ENCODE results near the gene PAPPA2.

PAPPA2 gene

DNA sequence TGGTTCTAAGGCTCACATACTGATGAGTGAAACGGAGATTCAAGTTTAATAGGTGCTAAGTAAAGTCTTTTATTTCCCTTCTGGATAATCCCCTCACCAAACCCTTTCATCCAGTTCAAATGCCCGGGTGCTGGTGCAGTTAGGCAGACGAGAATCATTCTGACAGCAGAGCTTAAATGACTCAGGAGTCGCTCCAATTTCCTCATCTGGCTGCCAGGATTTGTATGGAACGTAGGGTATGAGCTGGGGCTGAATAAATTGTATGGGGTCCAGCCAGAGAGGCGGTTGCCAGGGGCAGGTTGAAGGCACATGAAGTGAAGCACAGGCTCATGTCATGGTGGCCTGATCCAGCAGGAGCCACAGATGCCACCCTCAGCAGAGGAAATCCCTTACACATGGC is 76.0 kb downstream of the PAPPA2 start:
- Histone ChIP-seq H3K27me3 (ENCODE audit: control insufficient read depth in 1 of 2, insufficient read depth in 2 of 2, low read length in 2 of 2) (no peaks in the 10 kb centered on the region), H3K4me3 (ENCODE audit: low read depth in 1 of 2, low read length in 2 of 2) (no peak overlapping the region), H3K27ac (ENCODE audit: low read depth, low read length) (no peak overlapping the region), H3K4me1 (ENCODE audit: insufficient read depth, low read length) (no peaks in the 10 kb centered on the region), H3K36me3 (ENCODE audit: insufficient read depth, low read length) (no peaks in the 10 kb centered on the region), H3K9ac (ENCODE audit: low read length) (no peak overlapping the region), H3K9me3 (ENCODE audit: low read length) (no peaks in the 10 kb centered on the region)

- Histone ChIP-seq H3K4me1 (ENCODE audit: insufficient read depth, low read length) (no peaks in the 10 kb centered on the region), H3K27me3 (ENCODE audit: control insufficient read depth in 1 of 2, insufficient read depth in 2 of 2, low read length in 2 of 2) (no peaks in the 10 kb centered on the region), H3K36me3 (ENCODE audit: insufficient read depth, low read length) (no peaks in the 10 kb centered on the region), H3K27ac (ENCODE audit: low read depth, low read length) (no peak overlapping the region), H3K9ac (ENCODE audit: low read length) (no peak overlapping the region), H3K4me3 (ENCODE audit: low read depth in 1 of 2, low read length in 2 of 2) (no peak overlapping the region), H3K9me3 (ENCODE audit: low read length) (no peaks in the 10 kb centered on the region)
Measured at GRCh38 chr1:176540428-176540827, 77.5 kb downstream of the PAPPA2 start.

- no peak overlapping the region for H3K9ac ChIP-seq (ENCODE audit: low read length)
- no peak overlapping the region for H3K27ac ChIP-seq (ENCODE audit: low read depth, low read length)
- no peak overlapping the region for H3K4me3 ChIP-seq (ENCODE audit: low read depth in 1 of 2, low read length in 2 of 2)
- no peaks in the 10 kb centered on the region for H3K4me1 ChIP-seq (ENCODE audit: insufficient read depth, low read length)
- H3K9me3 ChIP-seq (ENCODE audit: low read length) = no peaks in the 10 kb centered on the region
- no peaks in the 10 kb centered on the region for H3K36me3 ChIP-seq (ENCODE audit: insufficient read depth, low read length)
- no peaks in the 10 kb centered on the region for H3K27me3 ChIP-seq (ENCODE audit: control insufficient read depth in 1 of 2, insufficient read depth in 2 of 2, low read length in 2 of 2)
Measured at GRCh38 chr1:176541663-176542062, 78.7 kb downstream of the PAPPA2 start.

DNA sequence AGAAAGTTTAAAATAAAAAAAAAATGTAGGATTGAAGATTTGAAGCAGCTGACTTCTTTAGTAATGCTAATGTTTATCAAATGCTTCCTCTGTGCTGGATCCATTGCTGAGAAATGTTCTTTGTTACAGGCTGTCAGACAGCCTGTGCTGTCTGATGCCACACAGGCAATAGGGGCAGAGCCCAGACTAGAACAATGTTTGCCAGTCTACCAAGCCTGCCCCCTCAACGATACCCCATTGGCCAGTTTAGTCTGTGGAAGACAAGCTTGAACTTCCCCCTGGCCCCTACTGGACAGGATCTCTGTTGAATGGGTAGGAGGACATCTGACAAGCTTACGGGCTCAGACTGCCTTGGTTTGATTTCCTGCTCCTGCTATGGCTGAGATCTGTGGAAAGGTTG is 79.4 kb downstream of the PAPPA2 start:
- Histone ChIP-seq H3K27ac (ENCODE audit: low read depth, low read length) (no peak overlapping the region), H3K9ac (ENCODE audit: low read length) (no peak overlapping the region), H3K36me3 (ENCODE audit: insufficient read depth, low read length) (no peaks in the 10 kb centered on the region)

DNA sequence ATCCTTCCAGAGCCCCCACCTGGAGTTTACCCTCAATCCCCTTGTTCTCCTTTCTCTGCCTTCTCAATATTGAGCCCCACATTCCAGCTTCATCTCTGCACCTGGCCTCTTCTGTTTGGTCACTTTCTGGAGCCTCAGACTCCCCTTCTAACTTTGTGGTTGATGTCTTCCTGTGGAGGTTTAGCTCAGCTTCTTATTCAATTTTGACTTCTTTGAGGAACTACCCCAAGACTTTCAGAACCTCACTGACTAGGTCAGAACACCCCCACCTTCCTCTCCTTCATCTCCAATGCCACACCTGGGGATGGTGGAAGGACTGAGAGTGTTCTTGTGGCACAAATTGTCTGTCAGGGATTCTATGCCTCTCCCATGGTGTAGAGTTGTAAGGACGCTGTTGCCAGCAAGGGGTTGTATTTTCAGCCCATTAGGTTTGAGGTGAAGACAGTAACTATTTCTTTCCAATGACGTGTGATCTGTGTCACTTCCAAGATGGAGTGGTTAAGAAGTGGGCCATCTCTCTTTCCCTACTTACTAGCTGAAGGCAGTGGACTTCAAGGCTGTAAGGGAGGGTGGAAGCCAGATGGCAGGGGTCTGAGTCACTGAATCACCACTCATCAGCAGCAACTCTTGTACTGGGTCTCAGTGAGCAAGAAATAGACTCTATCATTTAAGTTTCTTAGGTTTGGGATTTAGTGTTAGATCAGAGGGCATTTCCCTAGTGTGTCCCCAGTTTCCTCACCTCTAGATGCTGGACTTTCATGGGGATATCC is 80.6 kb downstream of the PAPPA2 start:
- Histone ChIP-seq H3K9me3 (ENCODE audit: low read length) (no peaks in the 10 kb centered on the region), H3K27ac (ENCODE audit: low read depth, low read length) (no peak overlapping the region), H3K9ac (ENCODE audit: low read length) (no peak overlapping the region), H3K4me1 (ENCODE audit: insufficient read depth, low read length) (no peaks in the 10 kb centered on the region), H3K4me3 (ENCODE audit: low read depth in 1 of 2, low read length in 2 of 2) (no peak overlapping the region), H3K27me3 (ENCODE audit: control insufficient read depth in 1 of 2, insufficient read depth in 2 of 2, low read length in 2 of 2) (no peaks in the 10 kb centered on the region), H3K36me3 (ENCODE audit: insufficient read depth, low read length) (no peaks in the 10 kb centered on the region)

More for the DNA sequence above, 79.4 kb downstream of the PAPPA2 start:
- H3K27me3 ChIP-seq (ENCODE audit: control insufficient read depth in 1 of 2, insufficient read depth in 2 of 2, low read length in 2 of 2) = no peaks in the 10 kb centered on the region
- H3K4me1 ChIP-seq (ENCODE audit: insufficient read depth, low read length) = no peaks in the 10 kb centered on the region
- no peak overlapping the region for H3K4me3 ChIP-seq (ENCODE audit: low read depth in 1 of 2, low read length in 2 of 2)
- no peaks in the 10 kb centered on the region for H3K9me3 ChIP-seq (ENCODE audit: low read length)

GRCh38 chr1:176545034-176545639 is 82.2 kb downstream of the PAPPA2 start:
- no peaks in the 10 kb centered on the region for H3K4me1 ChIP-seq (ENCODE audit: insufficient read depth, low read length)
- H3K4me3 ChIP-seq (ENCODE audit: low read depth in 1 of 2, low read length in 2 of 2) = no peak overlapping the region
- no peak overlapping the region for H3K27ac ChIP-seq (ENCODE audit: low read depth, low read length)
- no peaks in the 10 kb centered on the region for H3K27me3 ChIP-seq (ENCODE audit: control insufficient read depth in 1 of 2, insufficient read depth in 2 of 2, low read length in 2 of 2)
- no peaks in the 10 kb centered on the region for H3K36me3 ChIP-seq (ENCODE audit: insufficient read depth, low read length)
- H3K9ac ChIP-seq (ENCODE audit: low read length) = no peak overlapping the region
- no peaks in the 10 kb centered on the region for H3K9me3 ChIP-seq (ENCODE audit: low read length)

GRCh38 chr1:176546825-176547224 is 83.8 kb downstream of the PAPPA2 start:
- H3K36me3 ChIP-seq (ENCODE audit: insufficient read depth, low read length) = no peaks in the 10 kb centered on the region
- H3K27me3 ChIP-seq (ENCODE audit: control insufficient read depth in 1 of 2, insufficient read depth in 2 of 2, low read length in 2 of 2) = no peaks in the 10 kb centered on the region
- no peak overlapping the region for H3K4me3 ChIP-seq (ENCODE audit: low read depth in 1 of 2, low read length in 2 of 2)
- H3K4me1 ChIP-seq (ENCODE audit: insufficient read depth, low read length) = peaks cover 5% of the 10 kb centered on the region
- no peaks in the 10 kb centered on the region for H3K9me3 ChIP-seq (ENCODE audit: low read length)
- no peak overlapping the region for H3K9ac ChIP-seq (ENCODE audit: low read length)
- no peak overlapping the region for H3K27ac ChIP-seq (ENCODE audit: low read depth, low read length)

DNA sequence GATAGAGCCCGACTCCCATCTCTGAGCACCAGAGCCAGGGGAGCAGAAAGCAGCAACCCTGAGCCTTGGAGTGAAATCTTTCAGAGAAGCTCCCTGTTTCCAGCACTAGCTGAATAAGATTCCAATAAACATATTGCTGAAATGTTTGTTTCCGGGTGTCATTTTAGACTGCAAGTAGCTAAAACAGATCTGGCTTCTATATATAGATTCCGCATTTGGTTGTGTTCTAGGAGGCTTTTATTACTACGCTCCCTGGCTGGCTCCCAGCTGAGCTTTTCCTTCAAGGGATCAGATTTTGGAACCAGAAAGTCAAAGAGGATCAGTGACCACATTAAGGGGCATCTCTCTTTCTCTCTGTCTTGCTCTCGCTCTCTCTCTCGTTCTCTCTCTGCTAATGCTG is 88.2 kb downstream of the PAPPA2 start:
- no peak overlapping the region for H3K9ac ChIP-seq (ENCODE audit: low read length)
- H3K9me3 ChIP-seq (ENCODE audit: low read length) = no peaks in the 10 kb centered on the region
- peaks cover 5% of the 10 kb centered on the region for H3K4me1 ChIP-seq (ENCODE audit: insufficient read depth, low read length)
- peaks cover 0 to 8% of the 10 kb centered on the region in 2 donors for H3K27me3 ChIP-seq (ENCODE audit: control insufficient read depth in 1 of 2, insufficient read depth in 2 of 2, low read length in 2 of 2)
- no peak overlapping the region for H3K4me3 ChIP-seq (ENCODE audit: low read depth in 1 of 2, low read length in 2 of 2)
- H3K36me3 ChIP-seq (ENCODE audit: insufficient read depth, low read length) = no peaks in the 10 kb centered on the region
- no peak overlapping the region for H3K27ac ChIP-seq (ENCODE audit: low read depth, low read length)

- H3K9me3 ChIP-seq (ENCODE audit: low read length) = no peaks in the 10 kb centered on the region
- no peak overlapping the region for H3K27ac ChIP-seq (ENCODE audit: low read depth, low read length)
- no peak overlapping the region for H3K9ac ChIP-seq (ENCODE audit: low read length)
- peaks cover 5% of the 10 kb centered on the region for H3K4me1 ChIP-seq (ENCODE audit: insufficient read depth, low read length)
- H3K27me3 ChIP-seq (ENCODE audit: control insufficient read depth in 1 of 2, insufficient read depth in 2 of 2, low read length in 2 of 2) = peaks cover 0 to 8% of the 10 kb centered on the region in 2 donors
- H3K4me3 ChIP-seq (ENCODE audit: low read depth in 1 of 2, low read length in 2 of 2) = no peak overlapping the region
- H3K36me3 ChIP-seq (ENCODE audit: insufficient read depth, low read length) = no peaks in the 10 kb centered on the region
Measured at GRCh38 chr1:176552217-176552991, 89.4 kb downstream of the PAPPA2 start.

GRCh38 chr1:176552999-176553398 is 90.0 kb downstream of the PAPPA2 start:
- no peak overlapping the region for H3K4me3 ChIP-seq (ENCODE audit: low read depth in 1 of 2, low read length in 2 of 2)
- H3K4me1 ChIP-seq (ENCODE audit: insufficient read depth, low read length) = peaks cover 5% of the 10 kb centered on the region
- H3K9ac ChIP-seq (ENCODE audit: low read length) = no peak overlapping the region
- H3K27ac ChIP-seq (ENCODE audit: low read depth, low read length) = no peak overlapping the region
- no peaks in the 10 kb centered on the region for H3K9me3 ChIP-seq (ENCODE audit: low read length)
- H3K27me3 ChIP-seq (ENCODE audit: control insufficient read depth in 1 of 2, insufficient read depth in 2 of 2, low read length in 2 of 2) = peaks cover 0 to 8% of the 10 kb centered on the region in 2 donors
- no peaks in the 10 kb centered on the region for H3K36me3 ChIP-seq (ENCODE audit: insufficient read depth, low read length)

DNA sequence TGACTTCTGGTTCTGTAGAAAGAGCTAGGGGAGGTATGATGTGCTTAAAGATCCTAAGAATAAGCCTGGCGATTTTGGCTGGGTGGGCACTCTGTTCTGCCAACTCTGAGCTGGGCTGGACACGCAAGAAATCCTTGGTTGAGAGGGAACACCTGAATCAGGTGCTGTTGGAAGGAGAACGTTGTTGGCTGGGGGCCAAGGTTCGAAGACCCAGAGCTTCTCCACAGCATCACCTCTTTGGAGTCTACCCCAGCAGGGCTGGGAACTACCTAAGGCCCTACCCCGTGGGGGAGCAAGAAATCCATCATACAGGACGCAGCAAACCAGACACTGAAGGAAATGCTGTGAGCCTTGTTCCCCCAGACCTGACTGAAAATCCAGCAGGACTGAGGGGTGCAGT is 93.3 kb downstream of the PAPPA2 start:
- peaks cover 18% of the 10 kb centered on the region for H3K4me1 ChIP-seq (ENCODE audit: insufficient read depth, low read length)
- H3K9me3 ChIP-seq (ENCODE audit: low read length) = no peaks in the 10 kb centered on the region
- no peak overlapping the region for H3K4me3 ChIP-seq (ENCODE audit: low read depth in 1 of 2, low read length in 2 of 2)
- no peak overlapping the region for H3K27ac ChIP-seq (ENCODE audit: low read depth, low read length)
- H3K36me3 ChIP-seq (ENCODE audit: insufficient read depth, low read length) = no peaks in the 10 kb centered on the region
- H3K27me3 ChIP-seq (ENCODE audit: control insufficient read depth in 1 of 2, insufficient read depth in 2 of 2, low read length in 2 of 2) = peaks cover 0 to 8% of the 10 kb centered on the region in 2 donors
- H3K9ac ChIP-seq (ENCODE audit: low read length) = no peak overlapping the region

Data from muscle layer of colon (tissue), 2 donors.